GM18951 (cell line): ENCODE data around the gene CTCF.
"Not testable (repeated sequence)": the region's sequence is repeated elsewhere in the genome, so short reads cannot be mapped to it uniquely, and the experiment has no call there.

Experiments
- POLR2A ChIP-seq: IDR thresholded peaks from 4 replicates; pipeline ENCODE4 v1.6.1; 2011; ENCODE audit warnings: mild to moderate bottlenecking; ENCODE audit not compliant: insufficient read length, insufficient read depth; ENCODE audit errors: extremely low read depth
- in situ Hi-C: fragments of 300-500 bp; cut with MboI; formaldehyde crosslinking; loops from one replicate; pipeline ENCODE4 v1.12.0; 2022; ENCODE audit warnings: low sequenced_read_pairs, mixed read lengths, inconsistent platforms; ENCODE audit not compliant: unreplicated experiment

The CTCF gene

DNA sequence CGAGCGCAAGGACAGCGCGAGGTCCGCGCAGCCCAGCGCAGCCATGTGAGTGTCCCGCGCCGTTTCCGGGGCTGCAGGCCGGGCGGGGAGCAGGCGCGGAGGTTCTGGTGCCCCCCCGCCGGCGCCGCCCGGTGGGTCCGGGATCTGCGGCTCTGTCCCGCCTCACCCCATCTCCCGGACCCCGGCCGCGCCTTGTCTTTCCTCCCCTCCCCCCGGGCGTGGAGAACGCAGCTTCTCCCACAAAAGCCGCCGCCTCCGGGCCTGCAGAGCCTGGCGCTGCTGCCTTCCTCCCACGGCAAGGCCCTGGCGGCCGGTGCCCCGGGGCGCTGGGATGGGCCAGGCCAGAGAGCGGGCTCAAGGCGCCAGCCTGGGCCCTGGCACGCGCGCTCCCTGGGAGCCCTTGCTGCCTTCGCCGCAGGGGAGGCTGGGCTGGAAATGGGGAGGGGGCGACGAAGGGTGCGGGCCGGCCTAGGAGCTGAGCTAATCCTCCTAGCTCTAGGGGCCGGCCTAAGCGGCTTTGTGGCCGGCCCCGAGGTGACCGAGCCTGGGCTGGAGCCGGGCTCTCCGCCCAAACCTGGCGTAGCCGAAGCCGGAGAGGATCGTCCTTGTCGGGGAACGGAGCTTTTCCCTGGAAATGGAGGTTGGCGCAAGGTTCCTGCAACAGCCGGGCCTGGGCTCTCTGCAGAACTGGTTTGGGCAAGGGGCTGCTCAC lies 33.3 kb upstream of the CTCF start:
- TF ChIP-seq POLR2A, result peak; percentile 46
- in situ Hi-C loops, result no loop called here

DNA sequence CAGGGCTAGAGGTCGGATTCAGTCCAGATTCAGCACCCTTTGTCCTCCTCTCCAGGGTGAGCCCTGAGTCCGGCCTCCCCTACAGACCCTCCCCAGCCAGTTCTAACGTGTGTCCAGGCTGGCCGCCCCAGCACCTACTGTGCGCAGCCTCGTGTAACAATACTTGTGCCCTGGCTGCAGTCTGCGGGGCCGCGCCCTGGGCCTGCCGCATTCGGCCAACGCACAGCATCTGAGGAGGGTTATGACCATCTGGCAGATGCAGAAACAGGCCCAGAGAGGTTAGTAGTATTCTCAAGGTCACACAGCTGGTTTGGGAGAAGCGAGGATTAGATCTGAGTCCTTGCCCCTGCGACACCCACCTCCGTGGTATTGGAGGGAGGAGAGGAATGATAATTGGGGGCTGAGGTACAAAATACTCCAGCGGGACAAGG lies 32.7 kb upstream of the CTCF start:
- no peak for TF ChIP-seq POLR2A
- in situ Hi-C loops, result no loop called here

DNA sequence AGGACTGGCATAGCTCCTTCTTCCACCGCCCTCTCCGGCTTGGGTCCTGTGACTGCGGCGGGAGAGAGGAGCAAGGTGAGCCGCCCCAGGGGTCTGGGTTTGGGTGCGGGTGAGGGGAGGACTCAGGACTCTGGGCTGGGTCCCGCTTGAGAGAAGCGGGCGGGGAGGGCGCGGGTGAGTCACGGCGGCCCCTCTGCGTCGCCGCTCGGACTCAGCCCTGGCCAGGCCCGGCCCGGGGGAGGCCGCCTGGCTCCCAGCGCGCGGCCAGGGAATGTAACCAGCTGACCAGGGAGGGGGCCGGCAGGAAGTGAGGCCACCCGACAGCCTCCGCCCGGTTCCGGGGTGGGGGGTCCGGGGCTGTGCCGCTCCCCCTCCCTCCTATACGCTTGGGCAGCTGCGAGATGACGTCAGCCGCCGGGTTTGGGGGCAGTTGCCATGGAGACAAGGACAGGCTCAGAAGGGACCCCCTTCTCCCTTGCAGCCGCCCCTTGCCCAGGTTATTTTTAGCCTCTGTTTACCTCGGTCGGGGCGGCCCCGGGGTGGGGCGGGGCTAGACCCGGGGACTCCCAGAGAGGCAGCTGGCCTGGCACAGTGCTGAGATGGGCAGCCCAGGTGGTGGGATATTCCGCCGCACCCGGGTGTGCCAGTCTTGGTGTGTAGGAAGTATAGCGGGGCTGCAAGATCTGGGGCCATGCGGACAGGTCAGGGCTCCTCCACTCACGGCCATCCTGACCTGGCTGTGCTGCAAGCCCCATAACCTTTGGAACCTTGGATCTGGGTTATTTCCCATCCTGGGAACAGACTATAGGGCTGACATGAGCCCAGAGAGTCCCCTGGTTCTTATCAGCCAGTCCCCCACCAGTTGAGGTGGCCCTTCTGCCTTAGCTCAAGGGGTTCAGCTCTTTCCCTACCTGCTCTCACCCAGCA lies 32.0 kb upstream of the CTCF start:
- in situ Hi-C loops, result no loop called here
- TF ChIP-seq POLR2A, result peak; percentile 56

DNA sequence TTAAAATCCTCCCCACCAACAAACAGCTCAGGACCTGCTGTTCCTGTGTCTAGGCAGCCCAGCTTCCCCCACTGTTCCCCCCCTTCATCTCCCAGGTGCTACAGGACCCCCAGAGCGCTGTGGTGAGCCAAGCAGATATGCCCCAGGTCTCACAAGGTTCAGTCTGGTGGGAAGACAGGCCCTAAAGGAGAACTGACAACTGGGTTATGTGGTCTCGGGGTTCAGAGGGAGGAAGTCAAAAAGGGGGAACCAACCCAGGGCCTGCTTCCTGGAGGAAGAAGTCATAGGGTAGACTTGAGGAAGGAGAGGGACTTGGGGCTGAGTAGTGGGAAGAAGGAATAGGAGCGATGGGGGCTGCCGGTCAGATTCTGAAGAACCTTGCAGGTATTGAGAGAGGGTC lies 31.1 kb upstream of the CTCF start:
- TF ChIP-seq POLR2A, result no peak
- in situ Hi-C loops, result no loop called here

DNA sequence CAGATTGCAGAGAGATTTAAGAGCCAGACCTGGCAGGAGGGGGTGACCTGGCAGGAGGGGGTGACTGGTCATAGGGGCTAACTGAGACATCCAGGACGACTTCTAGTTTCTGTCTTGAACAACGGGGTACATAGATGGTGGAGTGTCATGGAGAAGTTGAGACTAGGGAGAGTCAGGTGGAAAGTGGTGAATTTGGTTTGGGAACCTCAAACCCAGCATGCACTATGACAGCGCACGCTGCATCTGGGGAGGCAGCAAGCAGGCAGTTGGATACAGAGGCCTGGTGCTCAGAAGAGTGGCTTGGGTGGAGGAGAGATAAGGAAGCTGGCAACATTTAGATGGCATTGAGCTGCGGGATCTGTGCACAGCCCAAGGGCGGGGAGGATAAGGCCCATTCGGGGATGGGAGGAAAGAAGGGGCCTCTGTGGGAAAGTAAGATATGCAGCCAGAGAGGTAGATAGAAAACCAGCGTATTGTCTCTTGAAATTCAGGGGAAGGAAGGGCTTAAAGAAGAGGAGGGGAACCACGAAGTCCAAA lies 29.2 kb upstream of the CTCF start:
- TF ChIP-seq POLR2A, result no peak
- in situ Hi-C loops, result no loop called here

DNA sequence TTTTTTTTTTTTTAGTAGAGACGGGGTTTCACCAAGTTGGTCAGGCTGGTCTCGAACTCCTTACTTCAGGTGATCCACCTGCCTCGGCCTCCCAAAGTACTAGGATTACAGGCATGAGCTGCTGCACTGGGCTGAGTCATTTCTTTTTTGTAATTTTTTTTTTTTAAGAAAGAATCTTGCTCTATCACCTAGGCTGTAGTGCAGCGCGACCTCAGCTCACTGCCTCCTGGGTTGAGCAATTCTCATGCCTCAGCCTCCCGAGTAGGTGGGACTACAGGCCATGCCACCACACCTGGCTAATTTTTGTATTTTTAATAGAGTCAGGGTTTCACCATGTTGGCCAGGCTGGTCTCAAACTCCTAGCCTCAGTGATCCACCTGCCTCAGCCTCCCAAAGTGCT lies 28.3 kb upstream of the CTCF start:
- in situ Hi-C loops, result not testable (repeated sequence)

DNA sequence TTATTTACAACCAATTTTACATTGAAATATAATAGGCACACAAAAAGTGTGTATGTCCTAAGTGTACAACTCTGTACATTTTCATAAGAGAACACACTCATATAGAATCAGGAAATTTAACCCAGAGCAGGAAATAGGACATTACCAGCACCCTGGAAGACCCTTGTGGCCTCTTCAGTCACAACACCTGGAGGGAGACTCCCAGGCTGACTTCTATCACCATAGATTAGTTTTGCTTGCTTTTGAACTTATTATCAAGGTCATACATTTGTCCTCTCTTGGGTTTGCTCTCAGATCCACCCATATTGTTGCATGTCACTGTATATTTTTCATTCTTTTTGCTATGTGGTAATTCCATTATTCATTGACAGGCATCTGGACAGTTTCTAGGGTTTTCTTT lies 27.9 kb upstream of the CTCF start:
- in situ Hi-C loops, result no loop called here
- TF ChIP-seq POLR2A, result no peak

DNA sequence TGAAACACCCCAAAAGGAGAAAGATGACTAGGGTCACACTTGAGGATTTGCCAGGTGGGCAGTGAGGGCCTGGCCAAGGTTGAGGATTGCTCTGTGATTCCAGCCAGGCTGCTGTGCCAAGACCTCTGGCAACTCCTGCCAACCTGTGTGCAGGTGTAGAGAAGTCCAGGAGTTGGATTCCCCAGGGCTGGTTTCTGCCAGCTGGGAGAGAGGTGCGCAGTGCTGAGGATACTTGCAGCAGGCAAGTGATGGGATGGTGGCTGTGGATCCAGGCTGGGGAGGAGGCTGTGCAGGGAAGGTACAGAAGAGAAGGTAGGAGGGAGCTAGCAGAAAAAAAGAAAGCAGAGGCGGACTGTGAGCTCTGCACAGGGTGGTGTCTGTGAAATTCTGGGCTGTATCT lies 27.1 kb upstream of the CTCF start:
- TF ChIP-seq POLR2A, result no peak
- in situ Hi-C loops, result no loop called here

DNA sequence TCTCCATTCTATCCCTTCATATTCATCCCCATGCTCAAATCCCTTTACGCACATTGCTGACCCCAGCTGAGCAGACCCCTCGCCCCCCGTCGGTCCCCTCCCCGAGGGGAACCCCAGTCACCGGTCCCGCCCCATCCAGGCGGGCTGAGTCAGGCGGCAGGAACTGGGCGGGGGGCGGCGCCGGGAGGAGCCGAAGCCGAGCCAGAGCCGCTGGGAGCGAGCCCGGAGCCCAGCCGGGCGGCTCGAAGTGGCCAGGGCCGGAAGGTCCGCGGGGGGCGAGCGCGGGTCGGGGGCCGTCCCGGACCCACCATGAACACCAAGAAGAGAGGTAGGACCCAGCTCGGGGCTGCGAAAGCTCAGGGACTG lies 25.1 kb upstream of the CTCF start:
- in situ Hi-C loops, result no loop called here
- TF ChIP-seq POLR2A, result peak; percentile 46

DNA sequence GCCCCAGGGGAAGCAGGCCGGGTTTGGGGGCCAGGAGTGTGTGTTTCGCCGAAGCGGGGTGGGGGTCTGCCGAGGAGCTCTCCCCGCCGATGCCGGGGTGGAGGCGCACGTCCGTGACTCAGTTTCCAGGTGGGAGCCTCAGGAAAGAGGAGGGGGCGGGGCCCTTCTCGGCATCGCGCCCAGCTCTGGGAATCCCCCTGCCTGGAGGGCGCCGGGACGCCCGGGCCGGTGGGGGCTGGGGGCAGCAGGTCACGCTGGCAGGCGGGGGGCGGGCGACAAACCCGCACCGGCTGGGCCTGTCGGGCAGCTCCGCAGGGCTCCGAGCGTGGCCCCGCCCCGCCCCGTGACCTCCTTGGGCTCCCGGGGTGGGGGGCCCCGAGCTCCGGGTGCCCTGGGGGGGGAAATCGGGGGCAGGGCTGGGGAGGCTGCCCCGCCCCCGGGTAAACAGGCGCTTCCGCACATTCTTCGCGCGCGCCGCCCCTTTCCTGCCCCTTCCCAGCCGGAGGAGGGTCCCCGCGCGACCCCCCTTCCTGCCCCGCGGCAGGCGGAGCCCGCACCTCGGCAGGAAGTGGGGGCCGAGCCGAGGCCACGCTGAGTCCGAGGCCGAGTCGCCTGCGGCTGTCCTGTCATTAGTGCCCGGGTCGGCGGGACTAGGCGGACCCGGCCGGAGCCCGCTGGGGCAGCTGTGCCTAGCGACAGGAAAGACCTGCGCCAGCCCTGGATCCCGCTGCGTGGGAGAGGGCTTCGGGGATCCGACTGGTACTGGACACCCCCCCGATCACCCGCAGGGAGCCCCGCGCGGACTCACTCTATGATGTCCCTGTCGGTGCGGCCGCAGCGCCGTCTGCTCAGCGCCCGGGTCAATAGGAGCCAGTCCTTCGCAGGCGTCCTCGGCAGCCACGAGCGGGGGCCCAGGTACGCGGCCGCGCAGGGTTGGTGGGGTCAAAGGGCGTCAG lies 24.4 kb upstream of the CTCF start:
- peak; percentile 44 for TF ChIP-seq POLR2A
- in situ Hi-C loops, result no loop called here

DNA sequence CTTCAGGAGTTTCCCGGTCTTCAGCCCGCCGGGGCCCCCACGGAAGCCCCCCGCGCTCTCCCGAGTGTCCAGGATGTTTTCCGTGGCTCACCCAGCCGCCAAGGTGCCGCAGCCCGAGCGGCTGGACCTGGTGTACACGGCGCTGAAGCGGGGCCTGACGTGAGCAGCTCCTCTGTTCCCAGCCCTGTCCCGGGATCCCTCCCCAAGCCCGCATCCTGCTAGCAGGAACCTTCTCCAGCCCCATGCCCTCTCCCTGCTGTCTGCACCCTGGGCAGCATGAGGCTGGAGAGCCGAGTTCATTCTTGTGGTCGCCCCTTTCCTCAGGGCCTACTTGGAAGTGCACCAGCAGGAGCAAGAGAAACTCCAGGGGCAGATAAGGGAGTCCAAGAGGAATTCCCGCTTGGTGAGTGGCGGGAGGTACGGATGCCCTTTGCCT lies 23.6 kb upstream of the CTCF start:
- in situ Hi-C loops, result no loop called here
- TF ChIP-seq POLR2A, result no peak

DNA sequence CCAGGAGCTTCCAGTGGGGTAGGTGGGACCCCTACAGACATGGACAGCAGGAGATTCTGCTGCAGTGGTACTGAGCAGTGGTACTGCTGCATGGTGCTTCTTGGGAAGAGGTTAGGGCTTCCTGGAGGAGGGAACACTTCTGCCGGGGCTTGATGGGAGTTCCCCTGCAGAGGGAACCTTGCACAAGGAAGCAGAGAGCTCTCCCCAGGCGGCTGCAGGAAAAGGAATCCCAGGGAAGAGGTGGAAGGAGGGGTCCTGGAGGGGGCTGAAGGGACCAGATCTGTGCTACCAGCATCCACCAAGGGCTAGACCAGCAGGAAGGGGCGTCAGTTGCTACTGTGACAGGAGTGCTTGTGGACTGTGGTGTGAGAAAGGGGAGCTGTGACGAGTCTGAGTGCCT lies 23.1 kb upstream of the CTCF start:
- in situ Hi-C loops, result no loop called here

More for the DNA sequence above, 23.1 kb upstream of the CTCF start:
- no peak for TF ChIP-seq POLR2A
